GOT3 (cell line): ENCODE measurements around the gene SLC37A1.

ENCODE experiments used
- DNase-seq: peaks from one replicate; lab custom pipeline; 2025; ENCODE audit warnings: mixed read lengths; lab: John Stamatoyannopoulos, UW

Gene SLC37A1

DNA sequence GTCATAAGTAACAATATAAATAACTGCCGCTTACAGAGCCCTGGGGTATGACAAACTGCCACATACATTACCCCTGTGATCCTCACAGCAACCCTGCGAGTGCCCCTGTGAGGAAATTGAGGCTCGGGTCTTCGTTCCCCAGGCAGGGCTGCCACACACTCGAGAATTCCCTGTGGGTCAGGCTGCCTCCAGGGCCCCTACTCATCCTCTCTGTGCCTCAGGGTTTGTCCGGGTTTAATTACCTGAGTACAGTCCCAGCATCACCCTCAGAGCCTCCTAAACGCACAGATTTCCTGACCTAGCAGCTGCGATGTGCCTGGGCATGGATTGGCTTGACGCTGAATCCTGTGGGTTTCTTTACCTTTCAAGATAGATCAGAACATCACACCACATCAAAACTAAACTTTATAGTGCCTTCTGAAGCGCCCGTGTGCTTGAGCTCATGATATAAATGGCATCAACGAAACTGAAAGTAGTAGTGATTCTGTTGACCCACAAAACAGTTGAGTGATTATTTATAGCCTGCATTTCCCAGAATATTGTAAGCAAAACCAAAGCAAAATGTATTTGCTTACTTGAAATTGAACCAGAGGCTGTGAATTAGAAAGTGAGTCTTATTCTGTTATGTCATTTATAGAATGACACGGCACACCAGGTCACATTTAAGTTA is 14.0 kb downstream of the SLC37A1 start:
- no peak for DNase-seq

DNA sequence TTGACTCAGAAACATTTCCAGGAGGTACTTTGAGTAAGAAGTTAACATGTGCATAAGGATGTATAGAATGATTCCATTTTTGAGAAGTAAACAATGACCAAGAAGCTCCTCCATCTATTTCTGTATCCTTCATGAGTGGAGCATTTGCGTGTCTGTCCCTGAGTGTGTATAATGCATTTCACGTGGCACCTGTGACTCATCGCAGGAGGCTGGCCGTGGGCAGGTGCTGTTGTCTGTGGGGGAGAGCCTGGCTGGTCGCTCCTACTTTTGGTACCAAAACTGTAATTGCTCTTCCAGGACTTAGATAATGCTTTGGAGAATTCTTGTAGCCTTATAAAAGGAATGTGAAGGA is 16.5 kb downstream of the SLC37A1 start:
- no peak for DNase-seq

DNA sequence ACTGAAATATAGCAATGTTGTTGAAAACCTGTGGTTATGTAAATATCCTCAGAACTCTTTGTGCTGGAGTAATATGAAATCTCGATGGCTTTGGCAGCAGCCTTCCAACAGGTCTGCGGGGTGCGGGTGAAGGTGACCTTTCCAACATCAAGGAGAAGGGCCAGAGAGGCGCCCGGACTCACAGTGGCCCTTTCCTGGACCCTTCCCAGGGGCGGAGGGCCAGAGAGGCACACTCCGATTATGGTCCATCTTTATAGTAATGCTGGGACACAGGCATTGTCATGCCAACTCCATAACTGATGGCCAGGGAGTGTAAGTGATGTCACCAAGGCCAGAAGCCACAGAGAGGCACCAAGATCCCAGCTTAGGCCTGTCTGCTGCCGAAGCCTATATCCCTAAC is 18.1 kb downstream of the SLC37A1 start:
- no peak for DNase-seq

DNA sequence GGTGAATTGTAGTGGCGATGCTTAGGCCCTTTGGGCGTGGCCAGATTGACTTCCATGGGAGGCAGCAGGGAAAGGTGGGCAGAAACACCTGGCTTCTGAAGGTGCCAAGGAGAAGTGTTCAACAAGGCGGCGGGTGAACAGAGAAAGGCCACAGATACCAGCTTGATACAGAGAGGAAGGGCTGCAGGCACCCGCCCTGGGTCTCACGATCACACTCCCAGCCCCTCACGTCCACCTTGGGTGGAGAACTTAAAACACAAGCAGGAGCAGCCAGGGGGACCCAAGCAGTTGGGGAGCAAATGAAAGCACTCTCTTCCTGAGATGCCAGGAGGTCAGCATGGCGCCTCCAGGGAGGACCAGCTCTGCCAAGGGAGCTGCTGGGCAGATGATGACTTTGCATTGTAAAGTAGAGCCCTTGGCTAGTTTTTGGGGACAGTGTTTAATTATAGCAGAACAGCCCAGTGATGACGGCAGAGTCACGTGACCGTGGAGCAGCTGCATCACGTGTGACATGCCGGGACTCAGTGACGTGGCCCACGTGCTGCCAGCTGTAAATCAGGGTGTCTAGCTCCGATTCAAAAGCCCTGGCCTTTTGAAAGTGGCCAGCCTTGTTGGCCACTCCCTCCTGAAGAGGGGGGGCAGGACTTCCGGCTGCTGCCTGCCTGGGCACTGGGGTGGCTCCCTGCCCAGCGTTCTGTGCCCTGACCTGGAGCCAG is 19.0 kb downstream of the SLC37A1 start:
- no peak for DNase-seq

DNA sequence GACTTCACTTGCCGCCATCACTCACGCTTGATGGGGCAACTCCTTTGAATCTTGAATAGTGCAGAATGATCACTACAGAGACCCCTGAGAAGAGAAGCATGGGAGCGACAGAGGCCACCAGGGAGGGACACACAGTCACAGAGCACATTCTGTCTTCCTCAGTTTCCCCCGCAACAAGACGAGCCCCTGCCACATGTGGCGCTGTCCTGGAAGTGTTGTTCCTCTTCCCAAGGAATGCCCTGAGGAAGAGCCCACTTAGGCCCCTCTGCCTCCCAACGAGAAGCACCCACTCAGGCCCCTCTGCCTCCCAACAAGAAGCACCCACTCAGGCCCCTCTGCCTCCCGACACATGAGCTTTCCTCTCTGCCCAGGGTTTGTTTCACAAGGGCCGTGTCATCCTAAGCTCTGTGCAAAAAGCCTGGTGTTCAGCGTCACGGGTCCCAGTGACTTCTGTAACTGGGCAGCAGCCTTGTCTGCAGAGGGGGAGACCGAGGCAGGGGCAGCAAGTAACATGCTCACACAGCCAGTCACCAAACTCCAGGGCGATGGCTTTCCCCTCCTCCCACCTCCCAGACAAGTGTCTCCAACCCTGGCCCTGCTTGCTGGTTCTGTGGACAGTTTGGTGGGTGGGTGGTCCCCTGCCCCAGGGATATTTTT is 19.8 kb downstream of the SLC37A1 start:
- no peak for DNase-seq

DNA sequence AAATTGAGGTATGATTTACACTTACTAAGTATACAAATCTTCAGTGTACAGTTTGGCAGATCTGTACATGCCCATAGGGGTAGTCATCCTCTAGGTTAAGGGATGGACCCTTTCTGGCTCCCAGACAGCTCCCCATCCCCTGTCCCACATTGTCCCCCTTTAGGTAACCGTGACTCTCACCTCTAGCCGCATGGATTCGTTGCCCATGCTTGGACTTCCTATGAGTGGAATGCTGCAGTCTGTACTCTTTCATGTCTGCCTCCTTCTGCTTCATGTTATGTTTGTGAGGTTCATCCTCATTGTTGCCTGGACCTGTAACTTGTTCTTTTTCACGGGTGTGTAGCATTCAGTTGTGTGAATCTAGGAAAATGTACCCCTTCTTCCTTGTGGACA is 20.3 kb downstream of the SLC37A1 start:
- no peak for DNase-seq

DNA sequence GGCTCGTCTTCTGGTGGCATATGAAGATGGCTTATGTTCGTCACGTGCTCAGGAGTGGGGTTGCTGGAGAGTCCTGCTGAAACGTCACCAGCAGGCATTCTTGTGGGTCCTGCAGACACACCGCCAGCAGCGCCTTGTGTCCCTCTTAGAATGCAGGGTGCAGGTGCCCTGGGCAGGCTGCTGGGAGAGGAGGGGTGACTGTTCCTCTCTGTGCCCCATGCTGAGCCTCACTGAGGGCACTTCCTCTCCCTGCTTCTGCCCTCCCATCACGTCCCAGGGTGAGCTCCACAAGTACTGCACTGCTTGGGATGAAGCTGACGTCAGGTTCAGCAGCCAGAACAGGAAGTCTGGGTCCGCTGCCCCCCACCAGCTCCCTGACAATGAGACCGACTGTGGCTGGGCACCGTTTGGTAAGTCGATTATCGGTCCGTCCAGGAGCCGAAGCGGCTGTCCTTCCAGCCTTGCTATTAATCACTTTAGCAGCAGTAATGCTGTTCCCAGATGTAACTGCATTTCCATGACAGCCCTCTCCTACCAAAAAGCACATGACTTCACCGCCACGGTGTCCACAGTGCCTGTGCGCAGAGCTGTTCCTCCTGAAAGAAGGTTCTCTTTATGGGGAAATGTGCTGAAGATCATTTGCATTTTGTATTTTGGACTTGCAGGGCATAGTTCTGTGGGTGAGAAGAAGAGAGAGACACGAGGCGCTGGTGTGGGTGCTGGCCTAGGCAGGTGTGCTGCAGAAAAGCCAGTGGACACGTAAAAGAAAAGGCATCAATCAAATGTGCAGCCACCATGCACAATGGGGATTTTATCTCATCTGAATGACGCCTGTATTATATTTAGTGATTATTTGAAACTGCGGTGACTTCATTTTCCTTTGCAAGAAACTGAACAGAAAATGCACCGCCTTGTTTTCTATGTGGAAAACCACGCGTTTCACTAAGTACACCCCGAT is 21.0 kb downstream of the SLC37A1 start:
- no peak for DNase-seq

DNA sequence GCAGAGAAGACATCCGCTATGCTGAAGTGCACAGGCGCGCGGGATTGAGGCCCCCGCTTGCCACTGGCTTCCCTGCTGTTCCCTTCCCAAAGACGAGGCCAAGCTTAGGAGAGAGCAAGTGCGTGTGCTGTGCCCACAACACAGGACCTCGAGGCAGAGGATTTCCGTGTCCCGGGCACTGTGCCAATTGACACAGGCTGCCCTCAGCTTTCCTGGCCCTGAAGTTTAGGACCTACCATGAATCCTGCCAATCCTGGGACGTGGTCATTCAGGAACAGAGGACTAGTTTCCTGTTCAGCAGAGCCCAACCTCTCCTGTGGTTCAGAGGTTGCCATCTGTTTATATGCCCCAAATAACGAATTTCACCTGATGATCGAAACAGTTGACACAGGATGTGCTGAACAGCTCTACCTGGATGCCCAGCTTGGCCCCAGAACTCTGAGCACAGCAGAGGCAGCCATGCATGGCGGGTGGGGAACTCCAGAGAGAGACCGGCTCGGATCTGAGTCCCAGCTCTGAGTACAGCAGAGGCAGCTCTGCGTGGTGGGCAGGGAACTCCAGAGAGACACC is 22.0 kb downstream of the SLC37A1 start:
- DNase-seq: no peak

DNA sequence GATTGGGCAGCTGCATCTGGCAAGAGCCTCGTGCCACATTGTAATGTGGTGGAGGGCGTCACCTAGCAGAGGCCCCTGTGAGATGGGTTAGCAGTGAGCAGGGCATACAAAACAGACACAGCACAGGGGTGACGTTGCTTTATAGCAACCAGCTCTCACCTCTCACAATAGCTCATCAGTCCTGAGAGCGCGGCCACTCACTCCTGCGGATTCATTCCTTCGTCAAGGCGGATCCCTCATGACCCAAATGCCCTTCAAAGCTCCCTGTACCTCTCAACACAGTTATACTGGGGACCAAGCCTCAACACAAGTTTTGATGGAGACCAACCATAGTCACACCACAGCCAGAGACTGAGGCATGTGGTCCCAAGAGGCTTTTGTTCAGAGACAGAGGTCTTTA is 22.9 kb downstream of the SLC37A1 start:
- no peak for DNase-seq

DNA sequence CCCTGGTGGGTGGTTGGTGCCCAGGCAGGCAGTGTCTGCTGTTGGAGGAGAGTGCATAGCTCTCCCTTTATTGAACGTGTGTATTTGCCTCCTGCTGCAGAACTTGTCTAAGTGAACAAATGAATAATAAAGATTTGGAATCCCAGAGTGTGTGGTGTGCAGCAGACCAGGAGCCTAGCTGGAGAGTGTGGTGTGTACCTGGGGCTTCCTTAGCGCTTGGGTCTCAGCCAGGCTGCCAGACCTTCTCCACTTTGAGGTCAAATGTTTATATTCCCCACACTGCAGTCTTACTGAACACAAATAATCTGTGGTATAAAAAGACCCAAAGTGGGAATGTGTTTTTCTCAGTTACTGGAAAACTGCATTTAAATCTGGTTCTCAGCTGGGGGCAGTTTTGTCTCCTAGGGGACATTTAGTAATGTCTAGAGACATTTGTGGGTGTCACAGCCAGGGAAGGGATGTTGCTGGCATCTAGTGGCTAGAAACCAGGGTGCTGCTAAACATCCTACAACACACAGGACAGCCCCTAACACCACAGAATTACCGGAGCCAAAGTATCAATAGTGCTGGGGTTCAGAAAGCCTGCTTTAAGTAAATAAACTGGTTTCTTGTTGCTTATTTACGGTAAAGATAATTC is 23.6 kb downstream of the SLC37A1 start:
- DNase-seq: no peak

DNA sequence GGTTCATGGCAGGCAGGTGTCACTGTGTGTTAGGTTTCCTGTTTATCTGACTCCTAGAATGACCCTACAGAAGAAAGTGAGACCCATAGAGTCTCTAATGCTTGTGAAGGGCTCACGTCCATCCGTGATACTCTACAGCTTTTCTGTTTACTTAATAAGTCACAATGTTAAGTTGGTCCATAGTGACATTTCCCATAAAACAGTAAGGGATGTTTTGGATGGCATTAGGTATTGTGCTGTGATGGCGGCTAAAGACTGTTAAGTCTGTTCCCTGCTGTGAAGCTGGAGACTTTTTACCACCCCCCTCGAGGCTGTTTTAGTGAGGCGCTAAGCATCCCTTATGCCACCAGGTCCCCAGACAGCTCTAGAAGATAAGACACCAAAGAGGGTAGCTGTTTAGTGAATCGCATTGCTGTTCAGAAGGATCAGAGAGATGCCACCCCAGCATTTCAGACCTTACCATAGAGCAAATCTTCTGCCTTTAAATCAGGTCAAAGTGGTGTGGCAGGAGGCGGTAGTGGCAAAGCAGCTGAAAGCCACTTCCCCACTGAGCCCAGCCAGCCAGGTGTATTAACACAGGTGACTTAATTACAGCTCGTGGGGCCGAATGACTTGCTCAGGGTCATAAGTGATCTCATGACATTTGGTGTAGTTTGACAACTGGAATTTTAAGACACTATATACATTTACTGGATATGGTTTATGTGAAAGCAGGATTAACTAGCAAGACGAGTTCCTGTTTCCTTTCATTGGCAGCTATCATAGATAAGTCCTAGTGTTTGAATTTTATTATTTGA is 25.0 kb downstream of the SLC37A1 start:
- DNase-seq: no peak

DNA sequence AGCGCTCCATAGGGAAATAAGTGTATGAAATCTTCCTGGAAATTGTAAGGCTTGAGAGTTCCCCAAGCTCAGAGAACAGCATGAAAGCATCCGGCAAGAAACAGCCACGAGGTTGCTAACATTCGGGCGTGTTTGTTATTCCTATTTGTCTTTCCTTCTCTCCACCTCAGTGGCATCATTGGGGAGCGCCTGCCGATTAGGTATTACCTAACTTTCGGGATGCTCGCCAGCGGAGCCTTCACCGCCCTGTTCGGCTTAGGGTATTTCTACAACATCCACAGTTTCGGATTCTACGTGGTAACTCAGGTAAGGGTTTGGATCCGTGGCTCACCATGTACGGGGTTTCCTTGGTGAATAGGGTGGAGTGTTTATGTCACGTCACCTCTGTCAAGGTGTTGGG is 25.7 kb downstream of the SLC37A1 start:
- DNase-seq: no peak

DNA sequence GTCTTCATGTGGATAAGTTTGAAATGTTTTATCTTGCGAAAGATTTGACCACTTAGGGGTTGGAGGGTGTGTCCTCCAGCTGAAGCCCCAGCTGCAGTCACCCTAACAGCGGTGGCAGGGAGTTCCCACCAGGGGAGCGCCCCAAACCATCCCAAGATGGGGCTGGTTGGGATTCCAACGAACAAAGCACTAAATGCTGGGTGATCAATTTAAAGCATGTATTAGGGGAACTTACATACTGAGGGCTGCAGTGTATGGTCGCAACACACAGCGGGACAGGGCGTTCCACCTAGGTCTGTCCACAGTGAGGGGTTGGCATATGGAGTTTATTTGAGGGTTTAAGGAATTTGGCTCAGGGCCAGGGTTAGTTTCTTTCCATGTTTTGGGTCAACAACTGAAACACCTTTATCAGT is 26.3 kb downstream of the SLC37A1 start:
- no peak for DNase-seq

DNA sequence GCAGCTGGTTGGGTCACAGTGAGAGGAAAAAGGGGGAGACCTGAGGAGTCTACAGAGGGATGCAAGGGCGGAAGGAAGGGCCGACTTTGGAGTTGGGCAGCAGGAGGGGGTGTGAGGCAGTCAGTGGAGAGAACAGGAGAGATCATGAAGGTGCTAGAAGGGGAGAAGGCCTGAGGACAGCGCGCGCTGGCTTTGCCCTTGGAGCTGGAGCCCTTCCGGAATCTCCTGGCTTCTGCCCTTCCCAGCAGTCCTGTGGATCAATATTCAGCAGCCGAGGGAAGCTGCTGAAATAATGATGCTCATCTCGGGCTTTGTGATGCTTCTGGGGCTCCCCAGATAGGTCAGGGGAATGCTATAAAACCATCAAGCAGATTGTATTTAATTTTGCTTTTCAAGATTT is 26.7 kb downstream of the SLC37A1 start:
- DNase-seq: no peak

DNA sequence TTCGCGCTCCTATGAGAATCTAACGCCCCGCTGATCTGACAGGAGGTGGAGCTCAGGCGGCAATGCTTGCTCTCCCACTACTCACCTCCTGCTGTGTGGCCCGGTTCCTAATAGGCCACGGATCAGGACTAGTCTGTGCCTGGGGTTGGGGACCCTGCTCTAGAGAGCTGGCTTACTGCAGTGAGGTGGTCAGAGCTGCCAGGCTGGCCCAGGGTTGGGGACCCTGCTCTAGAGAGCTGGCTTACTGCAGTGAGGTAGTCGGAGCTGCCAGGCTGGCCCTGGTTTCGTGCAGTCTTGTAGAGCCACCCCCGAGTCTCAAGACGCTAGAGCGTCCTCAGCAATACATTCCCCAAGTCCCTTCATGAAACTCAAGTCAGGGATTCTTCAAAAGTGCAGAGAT is 27.5 kb downstream of the SLC37A1 start:
- no peak for DNase-seq

DNA sequence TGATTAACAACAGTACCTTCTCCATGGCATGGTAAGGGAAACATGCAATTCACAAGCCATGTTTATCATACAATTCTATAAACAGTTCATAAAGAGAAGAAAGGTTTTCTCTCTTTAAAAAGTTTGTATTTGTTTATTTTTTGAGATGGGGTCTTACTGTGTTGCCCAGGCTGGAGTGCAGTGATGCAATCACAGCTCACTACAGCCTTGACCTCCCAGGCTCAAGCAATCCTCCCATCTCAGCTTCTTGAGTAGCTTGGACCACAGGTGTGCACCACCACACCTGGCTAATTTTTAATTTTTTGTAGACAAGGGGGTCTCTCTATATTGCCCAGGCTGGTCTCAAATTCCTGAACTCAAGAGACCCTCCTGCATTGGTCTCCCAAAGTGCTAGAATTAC is 28.0 kb downstream of the SLC37A1 start:
- DNase-seq: no peak

DNA sequence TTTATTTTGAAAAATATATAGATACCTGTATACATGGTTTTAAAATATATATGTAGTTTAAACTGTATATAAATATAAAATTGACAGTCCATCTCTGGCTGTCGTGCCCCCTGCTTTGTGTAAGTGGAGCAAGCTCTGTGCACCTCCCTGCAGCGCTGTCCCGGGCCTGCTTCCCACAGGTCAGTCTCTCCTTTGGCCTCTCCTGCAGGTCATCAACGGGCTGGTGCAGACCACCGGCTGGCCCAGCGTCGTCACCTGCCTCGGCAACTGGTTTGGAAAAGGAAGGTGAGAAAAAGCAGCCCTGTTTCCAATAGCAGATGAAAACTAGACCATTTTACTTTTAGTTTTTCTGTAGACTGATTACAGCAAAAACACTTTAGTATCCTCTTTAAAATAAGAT is 28.5 kb downstream of the SLC37A1 start:
- DNase-seq: no peak

DNA sequence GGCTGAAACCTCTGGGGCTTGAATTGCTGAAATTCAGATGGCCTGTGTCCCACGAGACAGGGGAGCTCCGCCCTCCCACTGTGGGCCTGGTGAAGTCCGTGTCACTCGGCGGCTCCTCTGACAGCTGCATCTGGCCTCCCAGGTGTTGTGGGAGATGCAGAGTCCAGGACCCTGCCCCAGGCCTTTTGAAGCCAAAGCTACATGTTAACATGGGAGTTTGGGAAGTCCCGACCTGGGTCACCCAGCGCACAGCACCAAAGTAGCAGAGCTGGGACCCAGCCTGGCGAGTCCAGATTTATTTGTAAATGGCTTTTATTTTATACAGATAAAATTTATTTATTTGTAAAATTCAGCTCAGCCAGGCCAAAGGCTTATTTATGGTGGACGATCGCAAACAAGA is 28.9 kb downstream of the SLC37A1 start:
- no peak for DNase-seq

DNA sequence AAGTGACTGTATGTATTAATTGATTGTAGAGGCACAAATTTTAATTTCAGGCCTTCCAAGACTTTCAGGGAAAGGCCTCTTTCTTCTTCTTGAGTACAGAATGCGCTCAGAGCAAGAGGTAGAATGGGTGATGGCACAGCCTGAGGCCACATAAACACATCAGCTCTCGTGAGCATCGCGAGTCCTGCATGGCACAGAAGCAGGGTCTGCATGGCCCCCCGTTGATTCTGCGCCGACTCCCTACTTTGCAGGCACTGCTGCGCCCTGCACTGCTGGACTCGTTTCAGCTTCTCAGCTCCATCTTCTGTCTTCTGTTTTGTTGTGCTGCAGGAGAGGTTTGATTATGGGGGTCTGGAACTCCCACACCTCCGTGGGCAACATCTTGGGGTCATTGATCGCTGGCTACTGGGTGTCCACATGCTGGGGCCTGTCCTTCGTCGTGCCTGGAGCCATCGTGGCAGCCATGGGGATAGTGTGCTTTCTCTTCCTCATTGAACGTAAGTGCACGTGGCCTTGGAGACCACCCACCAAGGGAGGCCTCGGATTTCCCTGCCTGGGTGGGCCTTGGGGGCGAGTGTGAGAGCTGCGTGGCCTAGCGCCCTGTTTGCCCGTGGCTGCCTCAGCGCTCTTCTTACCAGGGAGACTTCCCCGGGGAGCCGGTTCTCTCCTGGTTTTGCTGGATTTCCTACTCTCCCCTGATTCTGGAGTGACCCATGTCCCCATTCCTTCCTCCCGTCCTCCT is 29.6 kb downstream of the SLC37A1 start:
- DNase-seq: no peak

DNA sequence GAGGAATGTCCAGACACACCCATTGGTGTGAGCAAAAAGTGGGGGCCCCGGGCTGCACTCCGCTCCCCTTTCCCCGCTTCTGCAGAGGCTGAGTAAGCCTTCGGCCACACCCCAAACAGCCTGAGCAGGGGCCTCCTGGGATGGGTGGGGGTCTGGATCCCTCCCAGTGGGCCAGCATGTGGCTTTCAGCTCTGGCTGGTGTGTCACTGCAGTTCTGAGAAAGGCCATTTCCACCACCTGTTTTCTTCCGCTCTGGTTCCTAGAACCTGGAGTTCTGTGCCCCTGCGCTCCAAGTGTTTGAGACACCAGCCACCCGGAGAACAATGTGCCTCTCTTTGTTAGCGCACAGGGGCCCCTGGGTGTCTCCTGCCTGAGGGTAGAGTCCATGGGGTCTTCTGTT is 30.9 kb downstream of the SLC37A1 start:
- no peak for DNase-seq
